ENCODE measurements around the gene ARL8A.
"Not testable (repeated sequence)": the region's sequence is repeated elsewhere in the genome, so short reads cannot be mapped to it uniquely, and the experiment has no call there.

Gene ARL8A

DNA sequence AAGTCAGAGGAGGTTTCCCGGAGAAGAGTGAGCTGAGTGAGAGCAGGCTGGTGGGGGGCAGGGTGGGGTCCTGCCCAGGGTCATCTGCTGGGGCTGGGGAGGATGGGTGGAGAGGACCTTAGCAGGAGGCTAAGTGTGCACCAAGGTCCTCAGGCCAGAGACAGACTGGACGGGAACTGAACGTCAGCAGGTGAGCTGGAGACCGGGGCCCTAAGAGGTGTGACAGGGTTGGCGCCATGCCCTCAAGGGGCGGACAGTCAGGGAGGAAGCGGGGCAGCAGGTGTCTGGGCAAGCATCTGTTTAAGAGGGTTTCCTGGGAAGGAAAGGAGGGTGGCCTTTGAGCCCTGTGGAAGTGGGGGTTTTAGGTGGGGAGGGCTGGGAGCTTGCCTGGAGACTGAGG lies 29.5 kb upstream of the ARL8A start:
- no peak for DNase-seq (ENCODE audit: low read depth, low spot score)

DNA sequence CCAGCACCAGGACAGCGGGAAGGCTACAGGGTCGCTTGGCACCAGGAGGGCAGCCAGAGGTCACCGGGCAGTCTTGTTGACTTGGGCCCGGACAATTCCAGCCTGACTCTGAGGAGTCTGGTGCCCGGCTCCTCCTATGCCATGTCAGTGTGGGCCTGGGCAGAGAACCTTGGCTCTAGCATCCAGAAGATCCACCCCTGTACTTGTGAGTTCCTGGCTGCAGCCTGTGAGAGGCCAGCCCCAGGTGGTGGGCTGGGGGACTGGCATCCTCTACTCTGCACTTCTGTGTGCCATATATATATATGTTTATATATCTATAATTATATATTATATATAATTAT lies 27.4 kb upstream of the ARL8A start:
- no peak for DNase-seq (ENCODE audit: low read depth, low spot score)

DNA sequence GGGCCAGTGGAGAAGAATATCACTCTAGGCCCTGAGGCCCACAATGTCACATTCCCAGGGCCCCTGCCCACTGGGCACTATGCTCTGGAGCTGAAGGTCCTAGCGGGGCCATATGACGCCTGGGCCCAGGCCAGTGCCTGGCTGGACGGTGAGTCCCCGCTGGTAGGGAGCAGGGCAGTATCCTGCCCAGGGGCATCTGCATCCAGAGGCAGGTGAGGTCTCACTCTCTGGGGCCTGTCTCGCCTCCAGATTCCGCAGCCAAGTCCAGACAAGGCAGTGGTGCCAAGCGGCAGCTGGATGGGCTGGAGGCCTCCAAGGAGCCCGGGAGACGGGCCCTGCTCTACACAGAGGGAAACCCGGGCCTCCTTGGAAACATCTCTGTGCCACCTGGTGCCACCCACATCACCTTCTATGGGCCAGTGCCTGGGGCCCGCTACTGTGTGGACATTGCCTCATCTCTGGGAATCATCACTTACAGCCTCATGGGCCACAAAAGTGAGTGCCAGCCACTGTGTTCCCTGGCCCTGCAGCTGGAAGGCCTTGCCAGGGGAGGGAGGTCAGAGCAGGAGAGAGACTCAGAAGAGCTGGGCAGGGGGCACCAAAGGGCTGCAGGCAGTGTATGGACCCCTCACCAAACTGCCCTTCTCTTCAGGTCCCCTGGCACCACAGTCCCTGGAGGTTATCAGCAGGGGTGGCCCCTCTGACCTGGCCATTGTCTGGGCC lies 26.9 kb upstream of the ARL8A start:
- DNase-seq (ENCODE audit: low read depth, low spot score) = no peak

DNA sequence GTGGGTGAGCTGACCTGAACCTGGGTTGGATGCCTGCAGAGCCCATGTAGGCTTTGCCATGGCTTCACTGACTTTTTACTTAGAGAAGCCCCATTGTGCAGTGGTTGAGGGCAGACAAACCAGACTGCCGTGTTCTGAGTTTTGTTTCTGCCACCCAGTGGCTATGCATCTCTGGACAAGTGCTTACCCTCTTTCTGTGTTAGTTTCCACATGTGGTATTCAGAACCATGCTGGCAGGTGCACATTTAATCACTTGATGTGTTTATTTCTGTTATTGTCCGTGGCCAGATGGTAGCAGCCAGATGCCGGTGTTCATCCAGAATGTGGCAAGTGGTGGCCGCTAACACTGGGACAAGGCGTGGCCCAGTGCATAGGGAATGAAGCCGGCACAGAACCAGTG lies 26.2 kb upstream of the ARL8A start:
- DNase-seq (ENCODE audit: low read depth, low spot score) = no peak

DNA sequence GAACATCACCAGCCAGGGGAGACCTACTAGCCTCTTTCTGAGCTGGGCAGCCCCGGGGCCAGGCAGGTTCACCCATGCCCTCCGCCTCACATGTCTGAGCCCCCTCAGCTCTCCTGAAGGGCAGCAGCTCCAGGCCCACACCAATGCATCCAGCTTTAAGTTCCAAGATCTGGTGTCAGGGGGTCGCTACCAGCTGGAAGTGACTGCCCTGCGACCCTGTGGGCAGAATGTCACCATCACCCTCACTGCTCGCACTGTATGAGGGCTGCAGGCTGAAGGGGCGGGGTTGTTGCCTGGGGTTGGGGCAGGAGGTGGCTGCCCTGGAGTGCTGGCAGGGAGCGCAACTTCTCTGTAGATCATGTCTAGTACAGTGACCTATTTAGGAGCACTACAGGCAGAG lies 24.3 kb upstream of the ARL8A start:
- DNase-seq (ENCODE audit: low read depth, low spot score) = no peak

DNA sequence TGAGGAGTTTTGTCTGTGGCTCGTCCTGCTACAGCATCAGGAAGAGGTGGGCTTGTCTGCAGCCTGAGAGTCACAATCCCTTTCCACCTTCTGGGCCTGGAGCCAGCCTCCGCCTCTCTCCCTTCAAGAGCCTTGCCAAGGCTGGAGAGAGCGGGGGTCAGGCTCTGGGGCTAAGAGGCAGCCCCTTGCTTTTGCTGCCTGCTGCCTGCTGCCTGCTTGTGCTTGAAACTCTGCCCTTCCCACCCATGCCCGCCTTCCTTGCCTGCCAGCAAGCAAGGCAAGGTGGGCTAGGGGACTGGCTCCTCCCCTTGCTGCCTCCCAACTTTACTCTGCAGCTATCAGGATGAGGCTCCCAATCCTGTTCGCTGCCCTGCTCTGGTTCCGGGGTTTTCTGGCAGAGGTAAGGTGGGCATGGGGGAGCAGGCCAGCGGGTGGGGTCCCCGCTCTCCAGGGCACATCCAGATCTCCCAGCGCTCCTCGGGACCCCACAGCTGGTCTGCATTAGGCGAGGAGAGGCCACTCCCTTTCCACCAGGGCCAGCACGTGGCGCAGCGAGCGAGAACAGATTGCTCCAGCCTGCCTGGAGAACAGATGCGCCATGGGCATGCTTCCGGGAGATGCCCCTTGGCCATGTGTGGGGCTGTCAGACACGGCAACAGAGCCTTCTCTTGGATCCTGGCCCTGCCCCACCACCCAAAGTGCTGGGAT lies 23.3 kb upstream of the ARL8A start:
- no peak for DNase-seq (ENCODE audit: low read depth, low spot score)

DNA sequence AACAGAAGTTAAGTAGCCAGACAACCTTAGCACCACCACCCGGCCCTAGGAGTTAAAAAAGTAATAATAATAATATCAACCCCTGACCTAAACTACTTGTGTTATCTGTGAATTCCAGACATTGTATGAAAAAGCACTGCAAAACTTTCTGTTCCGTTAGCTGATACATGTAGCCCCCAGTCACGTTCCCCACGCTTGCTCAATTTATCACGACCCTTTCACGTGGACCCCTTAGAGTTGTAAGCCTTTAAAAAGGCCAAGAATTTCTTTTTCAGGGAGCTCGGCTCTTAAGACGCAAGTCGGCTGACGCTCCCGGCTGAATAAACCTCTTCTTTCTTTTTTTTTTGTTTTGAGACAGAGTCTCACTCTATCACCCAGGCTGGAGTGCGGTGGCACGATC lies 22.5 kb upstream of the ARL8A start:
- DNase-seq (ENCODE audit: low read depth, low spot score) = not testable (repeated sequence)

DNA sequence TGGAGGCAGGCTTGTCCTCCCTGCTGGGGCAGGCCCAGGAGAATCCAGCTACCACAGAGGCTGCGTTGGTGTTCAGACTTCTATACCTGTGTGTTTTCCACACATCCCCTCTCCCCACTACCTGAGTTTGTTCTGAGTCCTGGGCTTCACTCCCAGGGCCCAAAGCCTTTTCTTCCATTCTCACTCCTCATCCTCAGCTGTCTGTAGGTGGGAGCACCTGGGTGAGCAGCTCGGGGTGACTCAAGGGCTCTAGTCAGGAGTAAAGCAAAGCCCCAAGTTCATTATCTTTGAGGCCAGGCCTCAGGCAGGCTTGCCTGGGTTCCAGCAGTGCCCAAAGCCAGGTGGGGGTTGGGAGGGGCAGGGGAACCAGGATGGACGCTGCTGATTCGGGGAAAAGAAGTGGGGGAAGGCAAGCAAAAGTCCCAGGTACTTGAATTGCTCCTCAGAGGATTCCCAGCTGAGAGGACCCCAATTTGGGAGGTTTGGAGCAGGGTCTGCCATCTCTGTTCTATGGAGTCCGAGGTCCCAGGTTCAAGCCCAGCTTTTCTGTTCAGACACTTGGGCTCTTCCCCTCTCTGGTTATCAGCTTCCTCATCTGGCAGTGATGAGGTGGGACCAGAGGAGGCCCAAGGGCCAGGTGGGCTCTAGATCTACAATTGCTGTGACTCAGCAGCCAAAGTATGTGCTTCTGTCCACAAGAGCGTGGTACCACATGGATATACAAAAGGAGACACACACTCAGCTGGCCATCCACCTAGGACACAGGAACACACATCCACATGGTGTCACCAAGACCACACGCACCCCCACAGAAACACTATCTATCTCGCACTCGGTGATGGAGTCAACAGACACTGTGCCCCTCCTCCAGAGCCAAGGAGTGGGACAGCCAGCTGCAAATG lies 21.7 kb upstream of the ARL8A start:
- no peak for DNase-seq (ENCODE audit: low read depth, low spot score)

DNA sequence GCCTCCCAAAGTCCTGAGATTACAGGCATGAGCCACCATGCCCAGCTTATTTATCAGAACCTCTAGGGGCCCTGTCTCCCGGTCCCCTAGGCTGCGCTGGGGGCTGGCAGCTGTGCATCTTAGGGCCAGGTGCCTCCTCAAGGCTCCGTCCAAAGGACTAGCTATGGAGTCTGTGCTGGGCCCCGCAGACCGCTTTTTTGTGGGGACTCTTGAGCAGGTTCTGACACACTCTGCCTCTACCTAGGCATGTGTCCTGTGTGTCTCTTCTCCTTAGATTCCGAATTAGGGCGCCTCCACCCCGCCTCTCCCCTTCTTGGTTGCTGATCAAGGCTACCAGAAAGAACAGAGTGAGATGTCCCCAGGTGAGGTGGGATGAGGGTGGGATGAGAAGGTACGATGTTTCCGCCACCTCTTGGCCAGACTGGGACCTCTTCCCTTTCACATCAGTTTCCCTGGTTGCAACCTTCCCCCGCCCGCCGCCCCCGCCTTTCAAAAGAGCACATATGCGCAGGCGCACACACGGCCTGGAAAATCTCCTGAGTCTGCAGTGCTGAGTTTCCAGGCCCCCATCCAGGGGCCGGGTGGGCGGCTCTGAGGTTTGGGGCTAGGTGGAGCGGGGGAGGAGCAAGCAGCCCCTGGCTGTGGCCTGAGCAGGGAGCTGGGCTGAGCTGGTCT lies 20.9 kb upstream of the ARL8A start:
- DNase-seq (ENCODE audit: low read depth, low spot score) = no peak

DNA sequence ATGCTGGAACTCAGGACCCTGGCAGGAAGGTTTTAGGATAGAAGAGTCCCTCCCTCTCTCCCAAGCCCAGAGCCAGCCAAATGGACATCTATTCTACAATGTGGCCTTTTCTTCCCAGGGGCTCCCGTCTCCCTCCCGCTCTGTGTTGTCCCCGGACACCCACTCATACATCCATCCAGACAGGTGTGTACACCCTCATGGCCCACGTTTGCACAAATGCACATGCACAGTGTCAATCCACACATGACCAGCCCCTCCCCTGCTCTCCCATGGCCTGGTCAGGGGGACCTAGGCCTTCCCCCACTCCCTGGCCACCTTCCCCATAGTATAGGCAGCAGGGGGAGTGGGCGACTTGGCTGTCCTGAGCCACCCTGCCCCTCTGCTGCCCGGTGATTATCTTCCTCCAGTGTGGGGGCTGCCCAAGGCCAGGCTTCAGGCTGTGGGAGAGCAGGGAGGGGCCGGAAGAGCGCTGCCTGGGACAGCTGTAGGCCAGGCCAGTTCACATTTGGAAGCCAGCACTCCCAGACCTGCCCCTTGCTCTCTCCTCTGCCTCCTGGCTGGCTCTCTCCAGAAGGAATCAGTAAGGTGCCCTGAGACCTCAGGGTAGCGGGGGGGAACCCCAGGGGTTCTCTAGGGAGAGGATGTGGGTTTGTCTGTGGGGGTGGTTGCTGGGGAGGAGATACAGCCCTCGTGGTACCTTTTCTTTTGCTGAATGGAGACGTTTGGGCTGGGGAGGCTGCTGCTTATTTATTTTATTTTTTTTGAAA lies 19.9 kb upstream of the ARL8A start:
- DNase-seq (ENCODE audit: low read depth, low spot score) = no peak

DNA sequence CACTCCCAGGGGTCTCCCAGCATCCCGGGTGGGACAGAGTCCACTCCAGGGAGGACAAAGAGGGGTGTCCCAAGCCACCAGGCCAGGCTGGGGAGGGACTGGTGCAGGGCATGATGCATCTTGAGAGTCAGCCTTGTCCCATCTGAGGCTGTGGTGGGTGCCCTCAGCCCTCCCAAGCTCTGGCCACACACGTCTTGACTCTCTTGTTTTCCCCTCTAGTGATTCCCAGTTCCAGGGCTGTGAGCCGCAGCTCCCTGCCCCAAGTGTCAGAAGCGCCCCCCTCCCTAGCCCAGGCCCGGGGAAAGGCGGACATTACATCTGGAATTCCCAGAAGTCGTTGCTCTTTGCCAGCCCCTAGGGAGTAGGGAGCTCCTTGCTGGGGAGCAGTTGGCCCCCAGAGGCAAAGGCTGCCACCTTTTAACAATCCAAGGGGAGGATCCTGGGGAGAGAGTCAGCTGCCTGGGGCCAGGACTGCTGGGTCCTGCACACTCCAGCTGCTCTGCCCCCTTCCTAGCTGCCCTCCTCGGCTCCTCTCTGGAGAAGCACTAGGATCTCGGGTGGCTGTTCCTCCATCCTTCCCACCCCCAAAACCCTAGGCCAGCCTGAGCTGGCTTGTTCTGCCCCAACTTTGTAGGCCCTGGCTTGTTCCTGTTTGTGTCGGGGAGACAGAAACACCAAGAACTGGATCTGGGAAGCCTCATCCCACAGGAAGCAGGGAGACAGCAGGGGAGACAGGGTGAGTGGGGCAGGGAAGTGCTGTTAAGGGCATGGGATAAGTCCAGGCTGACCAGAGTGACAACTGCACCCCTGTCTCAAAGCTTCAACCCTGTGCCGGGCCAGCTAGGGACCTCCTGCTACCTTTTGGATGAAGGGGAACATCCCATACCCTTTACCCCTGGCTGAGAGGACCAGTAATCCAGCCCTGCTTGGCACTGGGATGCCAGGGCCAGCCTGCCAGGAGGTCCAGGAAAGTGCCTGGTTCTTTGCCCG lies 19.0 kb upstream of the ARL8A start:
- no peak for DNase-seq (ENCODE audit: low read depth, low spot score)

DNA sequence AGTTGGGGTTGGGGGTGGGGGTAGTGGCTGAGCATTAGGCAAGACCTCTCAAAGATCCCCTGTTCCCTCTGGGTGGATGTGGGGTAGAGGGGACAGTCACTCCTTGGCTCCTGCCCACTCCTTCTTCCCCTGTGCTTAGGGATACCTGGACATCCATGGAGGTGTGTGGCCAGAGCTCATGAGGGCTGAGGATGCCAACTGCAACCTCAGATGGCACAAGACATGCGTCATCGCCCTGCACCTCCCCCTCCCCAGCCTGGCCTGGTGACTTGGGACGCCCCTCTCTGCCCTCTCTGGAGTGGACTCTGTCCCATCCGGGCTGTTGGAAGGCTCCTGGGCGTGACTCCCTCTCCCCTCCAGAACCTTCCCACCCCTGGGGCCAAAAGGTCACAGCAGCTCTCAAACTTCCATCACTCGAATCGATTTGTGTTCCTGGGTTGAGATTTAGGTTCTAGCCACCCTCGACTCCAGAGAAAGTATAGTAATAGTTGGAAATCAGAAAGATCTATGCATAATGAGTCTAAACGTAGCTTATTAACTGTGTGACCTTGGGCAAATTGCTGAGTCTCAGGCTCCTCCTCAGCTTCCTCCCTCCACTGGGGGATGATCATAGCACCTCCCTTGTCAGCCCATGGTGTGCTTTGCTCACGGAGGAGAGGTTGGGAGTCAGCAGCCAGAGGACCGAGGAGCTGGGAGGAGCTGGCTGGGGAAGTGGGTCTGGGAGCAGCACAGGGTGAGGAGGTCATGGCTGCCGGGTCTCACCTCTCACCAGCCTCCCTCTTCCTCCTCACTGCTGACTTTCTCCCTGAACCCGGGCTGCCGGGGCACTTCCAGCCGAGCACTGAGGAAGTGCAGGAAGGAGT lies 18.1 kb upstream of the ARL8A start:
- DNase-seq (ENCODE audit: low read depth, low spot score) = no peak

DNA sequence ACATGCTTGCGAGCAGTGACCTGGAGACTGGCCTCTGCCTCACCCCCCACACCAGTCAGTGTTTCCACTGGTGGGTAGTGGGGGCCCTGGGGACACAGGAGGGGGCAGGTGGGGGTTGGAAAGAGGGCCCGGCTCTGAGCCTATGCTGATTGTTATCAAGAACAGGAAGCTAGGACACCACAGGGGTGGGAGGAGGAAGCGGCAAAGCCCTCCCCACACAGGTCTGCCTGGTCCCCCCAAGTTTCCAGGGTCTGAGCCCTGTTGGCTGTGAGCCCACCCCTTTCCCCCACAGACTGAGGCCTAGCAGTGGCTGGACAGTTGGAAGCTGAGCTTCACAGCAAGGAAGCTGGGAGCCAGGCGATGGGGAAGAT lies 17.5 kb upstream of the ARL8A start:
- no peak for DNase-seq (ENCODE audit: low read depth, low spot score)

DNA sequence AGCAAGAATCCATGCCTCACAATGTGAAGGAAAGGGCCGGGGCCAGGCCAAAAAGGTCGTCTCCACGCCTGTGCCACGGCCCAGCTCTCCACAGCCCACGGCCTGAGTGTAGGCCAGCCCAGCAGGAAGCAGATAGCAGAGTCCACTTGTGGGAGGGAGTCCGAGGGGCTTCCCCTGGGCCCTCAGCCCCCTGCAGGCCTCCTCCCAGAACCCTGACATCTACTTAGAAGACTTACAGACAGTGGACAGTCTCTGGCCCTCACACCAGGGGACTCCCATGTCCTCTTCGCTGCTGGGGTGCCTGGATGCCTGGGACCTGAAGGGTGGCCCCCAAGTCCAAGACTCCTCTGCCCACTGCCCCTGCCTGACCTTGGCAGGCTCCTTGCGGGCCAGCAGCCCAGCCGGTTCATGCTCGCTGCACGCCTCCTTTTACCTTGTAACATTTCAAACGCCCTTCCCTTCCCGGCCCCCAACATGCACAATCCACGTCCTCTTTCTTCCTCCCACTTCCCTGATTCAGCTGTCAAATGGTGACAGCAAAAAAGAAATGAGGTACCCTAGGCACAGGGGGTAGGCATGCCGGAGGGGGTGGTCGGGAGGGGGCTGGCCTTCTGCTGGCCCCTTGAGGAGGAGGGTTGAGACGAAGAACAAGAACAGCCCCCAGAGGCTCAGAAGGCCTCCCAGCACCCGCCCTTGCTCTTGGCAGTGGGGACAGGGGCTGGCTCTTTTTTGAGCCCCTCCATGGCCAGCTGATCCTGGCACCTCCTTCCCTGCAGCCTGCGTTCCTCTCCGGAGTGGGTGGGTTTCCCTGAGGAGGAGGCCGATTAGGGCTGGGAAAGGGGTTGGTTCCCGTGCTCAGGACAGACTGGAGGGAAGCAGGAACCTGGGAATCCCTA lies 16.9 kb upstream of the ARL8A start:
- no peak for DNase-seq (ENCODE audit: low read depth, low spot score)

DNA sequence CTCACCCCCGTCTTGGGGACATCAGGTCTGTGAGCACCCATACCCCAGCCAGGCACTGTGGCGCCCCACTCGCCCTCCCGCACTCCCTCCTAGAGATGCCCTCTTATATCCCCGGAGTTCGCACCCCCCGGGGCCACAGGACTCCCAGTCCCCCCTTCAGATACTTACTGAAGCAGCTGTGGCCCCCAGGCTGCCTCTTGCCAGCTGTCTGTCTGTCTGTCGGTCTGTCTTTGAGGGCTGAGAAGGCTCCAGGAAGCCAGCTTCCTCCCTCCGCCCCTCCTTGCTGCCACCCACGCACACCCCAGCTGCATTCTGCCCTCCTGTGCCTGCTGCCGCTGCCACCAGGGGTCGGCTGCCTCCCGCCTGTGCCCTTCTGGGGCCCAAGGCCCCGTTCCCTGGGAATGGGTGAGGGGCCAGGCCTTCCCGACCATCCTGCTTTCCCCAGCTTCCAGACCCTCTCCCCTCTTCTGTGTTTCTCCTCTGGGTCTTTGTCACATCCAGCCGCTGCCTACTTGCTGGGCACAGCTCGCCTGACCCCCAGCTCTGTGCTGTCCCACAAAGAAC lies 15.9 kb upstream of the ARL8A start, which contains the start of gene PTPN7:
Gene PTPN7 (minus strand): TSS at position 226 of the 564 bp plus-strand sequence. CDS start 1,200 bp downstream, outside the sequence.
- DNase-seq (ENCODE audit: low read depth, low spot score) = peak; percentile 83

DNA sequence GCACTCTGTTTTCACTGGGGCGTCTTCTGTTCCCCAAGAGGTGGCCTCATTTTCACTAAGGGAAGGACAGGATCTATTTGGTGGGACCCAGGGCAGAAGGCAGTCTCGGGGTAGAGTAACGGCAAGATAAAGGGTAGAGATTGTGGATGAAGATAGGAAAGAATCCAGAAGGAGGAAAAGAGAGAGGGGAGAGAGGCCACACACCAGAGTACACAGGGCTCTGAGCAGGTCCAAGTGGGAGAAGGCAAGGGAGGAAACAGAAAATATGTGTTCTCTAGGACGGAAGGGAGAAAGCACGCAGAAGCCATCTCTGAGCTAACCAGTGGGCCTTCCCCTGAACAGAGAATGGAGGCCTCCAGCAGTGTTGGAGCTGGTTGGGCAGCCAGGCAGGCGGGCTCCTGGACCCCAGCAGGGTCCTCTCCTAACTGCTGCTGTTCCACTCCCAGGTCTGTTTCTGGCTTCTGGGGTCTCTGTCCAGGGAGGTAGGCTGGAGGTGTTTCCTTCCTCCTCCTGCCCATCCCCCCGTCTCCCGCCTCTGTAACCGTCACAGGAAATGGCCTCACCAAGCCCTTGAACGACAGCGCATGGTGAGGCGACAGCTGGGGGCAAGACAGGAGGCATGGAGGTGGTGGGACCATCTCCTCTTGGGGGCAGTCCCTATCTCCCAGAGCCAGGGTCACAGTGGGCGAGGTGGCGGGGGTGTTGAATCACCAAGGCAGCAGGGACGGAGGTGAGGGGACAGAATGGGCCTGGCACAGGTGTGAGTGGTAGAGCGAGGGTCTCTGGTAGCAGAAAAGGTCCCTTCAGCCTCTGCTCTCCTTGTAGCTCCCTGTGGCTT lies 15.2 kb upstream of the ARL8A start:
- no peak for DNase-seq (ENCODE audit: low read depth, low spot score)
